Measurements from ENCODE around the gene GIPC3. TPM values are rescaled to one million over a fixed set of nuclear protein-coding genes. Genes with fewer than 3 reads are reported as not detected.

The GIPC3 gene
- total and polyA plus RNA-seq, 2 experiments from 2014 or later, result 0.48 to 0.59 TPM

DNA sequence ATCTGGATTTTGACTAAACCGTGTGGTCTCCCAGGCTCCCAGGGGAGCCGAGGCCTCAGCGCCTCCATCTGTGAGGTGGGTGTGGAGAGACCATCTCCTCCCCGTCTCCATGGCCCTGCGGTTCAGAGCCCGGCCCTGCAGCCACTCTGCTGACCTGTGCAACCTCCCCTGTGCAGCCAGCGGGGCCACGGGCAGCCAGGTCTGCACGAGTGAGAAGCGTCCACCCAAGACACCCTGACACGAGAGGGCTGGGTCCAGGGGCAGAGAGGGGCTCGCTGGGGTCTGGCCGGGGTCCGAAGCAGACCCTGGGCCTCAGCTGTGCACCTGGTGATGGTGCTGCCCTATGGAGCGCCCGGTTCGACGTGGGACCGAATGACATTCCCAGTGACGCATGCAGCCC is 51.7 kb downstream of the GIPC3 start:
- H3K4me2 ChIP-seq, result no peak overlapping the region
- H3K36me3 Mint-ChIP-seq (ENCODE audit: low read depth), result peaks cover 13% of the 10 kb centered on the region
- no peaks in the 10 kb centered on the region for H3K27me3 ChIP-seq (ENCODE audit: insufficient read depth)
- no peaks in the 10 kb centered on the region for H3K9me3 Mint-ChIP-seq
- no peaks in the 10 kb centered on the region for H3K9me2 ChIP-seq (ENCODE audit: insufficient read depth)
- no peak overlapping the region for H3K4me3 ChIP-seq
- H4K20me1 ChIP-seq (replicated peaks; ENCODE audit: insufficient read depth), result no peaks in the 10 kb centered on the region
- H3K27ac ChIP-seq (ENCODE audit: low read depth), result no peak overlapping the region
- H2AFZ ChIP-seq, result no peak overlapping the region
- TF ChIP-seq ZNF114 (CRISPR knock-in tag; IDR thresholded peaks at IDR 0.05) (no peak), ZNF331 (CRISPR knock-in tag; IDR thresholded peaks at IDR 0.05; ENCODE audit: low read depth) (no peak), JUNB (IDR thresholded peaks at IDR 0.05; ENCODE audit: unreplicated experiment) (no peak), CREB1 (CRISPR knock-in tag; IDR thresholded peaks at IDR 0.05; ENCODE audit: low read depth) (no peak), NANOG (IDR thresholded peaks at IDR 0.05; ENCODE audit: borderline replicate concordance) (no peak), EZH2 (IDR thresholded peaks at IDR 0.05; ENCODE audit: low read depth, unreplicated experiment) (no peak), CTCF (conservative IDR thresholded peaks at IDR 0.05; ENCODE audit: low read depth in 2 of 2) (no peak), POLR2AphosphoS5 (IDR thresholded peaks at IDR 0.05; ENCODE audit: low read depth) (no peak), STAT1 (IDR thresholded peaks at IDR 0.05; ENCODE audit: unreplicated experiment) (no peak), EZH2phosphoT487 (IDR thresholded peaks at IDR 0.05; ENCODE audit: unreplicated experiment) (no peak)
- TF ChIP-seq, protein P1, sequence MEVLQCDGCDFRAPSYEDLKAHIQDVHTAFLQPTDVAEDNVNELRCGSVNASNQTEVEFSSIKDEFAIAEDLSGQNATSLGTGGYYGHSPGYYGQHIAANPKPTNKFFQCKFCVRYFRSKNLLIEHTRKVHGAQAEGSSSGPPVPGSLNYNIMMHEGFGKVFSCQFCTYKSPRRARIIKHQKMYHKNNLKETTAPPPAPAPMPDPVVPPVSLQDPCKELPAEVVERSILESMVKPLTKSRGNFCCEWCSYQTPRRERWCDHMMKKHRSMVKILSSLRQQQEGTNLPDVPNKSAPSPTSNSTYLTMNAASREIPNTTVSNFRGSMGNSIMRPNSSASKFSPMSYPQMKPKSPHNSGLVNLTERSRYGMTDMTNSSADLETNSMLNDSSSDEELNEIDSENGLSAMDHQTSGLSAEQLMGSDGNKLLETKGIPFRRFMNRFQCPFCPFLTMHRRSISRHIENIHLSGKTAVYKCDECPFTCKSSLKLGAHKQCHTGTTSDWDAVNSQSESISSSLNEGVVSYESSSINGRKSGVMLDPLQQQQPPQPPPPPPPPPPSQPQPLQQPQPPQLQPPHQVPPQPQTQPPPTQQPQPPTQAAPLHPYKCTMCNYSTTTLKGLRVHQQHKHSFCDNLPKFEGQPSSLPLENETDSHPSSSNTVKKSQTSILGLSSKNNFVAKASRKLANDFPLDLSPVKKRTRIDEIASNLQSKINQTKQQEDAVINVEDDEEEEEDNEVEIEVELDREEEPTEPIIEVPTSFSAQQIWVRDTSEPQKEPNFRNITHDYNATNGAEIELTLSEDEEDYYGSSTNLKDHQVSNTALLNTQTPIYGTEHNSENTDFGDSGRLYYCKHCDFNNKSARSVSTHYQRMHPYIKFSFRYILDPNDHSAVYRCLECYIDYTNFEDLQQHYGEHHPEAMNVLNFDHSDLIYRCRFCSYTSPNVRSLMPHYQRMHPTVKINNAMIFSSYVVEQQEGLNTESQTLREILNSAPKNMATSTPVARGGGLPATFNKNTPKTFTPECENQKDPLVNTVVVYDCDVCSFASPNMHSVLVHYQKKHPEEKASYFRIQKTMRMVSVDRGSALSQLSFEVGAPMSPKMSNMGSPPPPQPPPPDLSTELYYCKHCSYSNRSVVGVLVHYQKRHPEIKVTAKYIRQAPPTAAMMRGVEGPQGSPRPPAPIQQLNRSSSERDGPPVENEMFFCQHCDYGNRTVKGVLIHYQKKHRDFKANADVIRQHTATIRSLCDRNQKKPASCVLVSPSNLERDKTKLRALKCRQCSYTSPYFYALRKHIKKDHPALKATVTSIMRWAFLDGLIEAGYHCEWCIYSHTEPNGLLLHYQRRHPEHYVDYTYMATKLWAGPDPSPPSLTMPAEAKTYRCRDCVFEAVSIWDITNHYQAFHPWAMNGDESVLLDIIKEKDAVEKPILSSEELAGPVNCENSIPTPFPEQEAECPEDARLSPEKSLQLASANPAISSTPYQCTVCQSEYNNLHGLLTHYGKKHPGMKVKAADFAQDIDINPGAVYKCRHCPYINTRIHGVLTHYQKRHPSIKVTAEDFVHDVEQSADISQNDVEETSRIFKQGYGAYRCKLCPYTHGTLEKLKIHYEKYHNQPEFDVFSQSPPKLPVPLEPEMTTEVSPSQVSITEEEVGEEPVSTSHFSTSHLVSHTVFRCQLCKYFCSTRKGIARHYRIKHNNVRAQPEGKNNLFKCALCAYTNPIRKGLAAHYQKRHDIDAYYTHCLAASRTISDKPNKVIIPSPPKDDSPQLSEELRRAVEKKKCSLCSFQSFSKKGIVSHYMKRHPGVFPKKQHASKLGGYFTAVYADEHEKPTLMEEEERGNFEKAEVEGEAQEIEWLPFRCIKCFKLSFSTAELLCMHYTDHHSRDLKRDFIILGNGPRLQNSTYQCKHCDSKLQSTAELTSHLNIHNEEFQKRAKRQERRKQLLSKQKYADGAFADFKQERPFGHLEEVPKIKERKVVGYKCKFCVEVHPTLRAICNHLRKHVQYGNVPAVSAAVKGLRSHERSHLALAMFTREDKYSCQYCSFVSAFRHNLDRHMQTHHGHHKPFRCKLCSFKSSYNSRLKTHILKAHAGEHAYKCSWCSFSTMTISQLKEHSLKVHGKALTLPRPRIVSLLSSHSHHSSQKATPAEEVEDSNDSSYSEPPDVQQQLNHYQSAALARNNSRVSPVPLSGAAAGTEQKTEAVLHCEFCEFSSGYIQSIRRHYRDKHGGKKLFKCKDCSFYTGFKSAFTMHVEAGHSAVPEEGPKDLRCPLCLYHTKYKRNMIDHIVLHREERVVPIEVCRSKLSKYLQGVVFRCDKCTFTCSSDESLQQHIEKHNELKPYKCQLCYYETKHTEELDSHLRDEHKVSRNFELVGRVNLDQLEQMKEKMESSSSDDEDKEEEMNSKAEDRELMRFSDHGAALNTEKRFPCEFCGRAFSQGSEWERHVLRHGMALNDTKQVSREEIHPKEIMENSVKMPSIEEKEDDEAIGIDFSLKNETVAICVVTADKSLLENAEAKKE (CRISPR knock-in tag; IDR thresholded peaks at IDR 0.05), result no peak
- TF ChIP-seq, protein P2, sequence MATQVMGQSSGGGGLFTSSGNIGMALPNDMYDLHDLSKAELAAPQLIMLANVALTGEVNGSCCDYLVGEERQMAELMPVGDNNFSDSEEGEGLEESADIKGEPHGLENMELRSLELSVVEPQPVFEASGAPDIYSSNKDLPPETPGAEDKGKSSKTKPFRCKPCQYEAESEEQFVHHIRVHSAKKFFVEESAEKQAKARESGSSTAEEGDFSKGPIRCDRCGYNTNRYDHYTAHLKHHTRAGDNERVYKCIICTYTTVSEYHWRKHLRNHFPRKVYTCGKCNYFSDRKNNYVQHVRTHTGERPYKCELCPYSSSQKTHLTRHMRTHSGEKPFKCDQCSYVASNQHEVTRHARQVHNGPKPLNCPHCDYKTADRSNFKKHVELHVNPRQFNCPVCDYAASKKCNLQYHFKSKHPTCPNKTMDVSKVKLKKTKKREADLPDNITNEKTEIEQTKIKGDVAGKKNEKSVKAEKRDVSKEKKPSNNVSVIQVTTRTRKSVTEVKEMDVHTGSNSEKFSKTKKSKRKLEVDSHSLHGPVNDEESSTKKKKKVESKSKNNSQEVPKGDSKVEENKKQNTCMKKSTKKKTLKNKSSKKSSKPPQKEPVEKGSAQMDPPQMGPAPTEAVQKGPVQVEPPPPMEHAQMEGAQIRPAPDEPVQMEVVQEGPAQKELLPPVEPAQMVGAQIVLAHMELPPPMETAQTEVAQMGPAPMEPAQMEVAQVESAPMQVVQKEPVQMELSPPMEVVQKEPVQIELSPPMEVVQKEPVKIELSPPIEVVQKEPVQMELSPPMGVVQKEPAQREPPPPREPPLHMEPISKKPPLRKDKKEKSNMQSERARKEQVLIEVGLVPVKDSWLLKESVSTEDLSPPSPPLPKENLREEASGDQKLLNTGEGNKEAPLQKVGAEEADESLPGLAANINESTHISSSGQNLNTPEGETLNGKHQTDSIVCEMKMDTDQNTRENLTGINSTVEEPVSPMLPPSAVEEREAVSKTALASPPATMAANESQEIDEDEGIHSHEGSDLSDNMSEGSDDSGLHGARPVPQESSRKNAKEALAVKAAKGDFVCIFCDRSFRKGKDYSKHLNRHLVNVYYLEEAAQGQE (IDR thresholded peaks at IDR 0.05; ENCODE audit: unreplicated experiment), result no peak
- TF ChIP-seq, protein P3, sequence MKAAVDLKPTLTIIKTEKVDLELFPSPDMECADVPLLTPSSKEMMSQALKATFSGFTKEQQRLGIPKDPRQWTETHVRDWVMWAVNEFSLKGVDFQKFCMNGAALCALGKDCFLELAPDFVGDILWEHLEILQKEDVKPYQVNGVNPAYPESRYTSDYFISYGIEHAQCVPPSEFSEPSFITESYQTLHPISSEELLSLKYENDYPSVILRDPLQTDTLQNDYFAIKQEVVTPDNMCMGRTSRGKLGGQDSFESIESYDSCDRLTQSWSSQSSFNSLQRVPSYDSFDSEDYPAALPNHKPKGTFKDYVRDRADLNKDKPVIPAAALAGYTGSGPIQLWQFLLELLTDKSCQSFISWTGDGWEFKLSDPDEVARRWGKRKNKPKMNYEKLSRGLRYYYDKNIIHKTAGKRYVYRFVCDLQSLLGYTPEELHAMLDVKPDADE (IDR thresholded peaks at IDR 0.05), result no peak
- ATAC-seq (no peak), DNase-seq (ENCODE audit: low spot score) (no peak)
- no peak overlapping the region for H3K27ac Mint-ChIP-seq
- no peaks in the 10 kb centered on the region for H3K79me2 ChIP-seq (replicated peaks; ENCODE audit: insufficient read depth)
- H3K4me1 ChIP-seq (ENCODE audit: insufficient read depth), result no peaks in the 10 kb centered on the region
- no peaks in the 10 kb centered on the region; the same call in 1 of the 2 replicates for H3K36me3 ChIP-seq (ENCODE audit: insufficient read depth)
- H3K27me3 Mint-ChIP-seq (ENCODE audit: insufficient read depth, low read depth, poor library complexity), result peaks cover 5% of the 10 kb centered on the region
- no peaks in the 10 kb centered on the region for H3F3A ChIP-seq (replicated peaks; ENCODE audit: low read depth)
- H3K4me1 Mint-ChIP-seq, result no peaks in the 10 kb centered on the region
- no peak overlapping the region for H3K4me3 Mint-ChIP-seq
